ENCODE measurements around the gene ZNF423. TPM values are rescaled to one million over a fixed set of nuclear protein-coding genes. Genes with fewer than 3 reads are reported as not detected.

Gene ZNF423
- total RNA-seq, 3 donors from 2014 or later = 0.03 TPM; not detected in 2

GRCh38 chr16:49742428-49743202 lies 113.3 kb downstream of the ZNF423 start:
- ATAC-seq = no peak
- Mint-ChIP-seq H3K4me3 (no peak overlapping the region), H3K4me1 (ENCODE audit: low read depth) (no peaks in the 10 kb centered on the region), H3K9me3 (no peaks in the 10 kb centered on the region), H3K36me3 (ENCODE audit: insufficient read depth) (no peaks in the 10 kb centered on the region), H3K27me3 (ENCODE audit: low read depth) (peaks cover 1% of the 10 kb centered on the region)
- DNase-seq = no peak

- Mint-ChIP-seq H3K9me3 (no peaks in the 10 kb centered on the region), H3K4me1 (ENCODE audit: low read depth) (no peaks in the 10 kb centered on the region), H3K27me3 (ENCODE audit: low read depth) (peaks cover 1% of the 10 kb centered on the region), H3K4me3 (no peak overlapping the region), H3K36me3 (ENCODE audit: insufficient read depth) (no peaks in the 10 kb centered on the region)
- ATAC-seq (no peak), DNase-seq (no peak)
Observed at GRCh38 chr16:49740256-49740655, 115.7 kb downstream of the ZNF423 start.

DNA sequence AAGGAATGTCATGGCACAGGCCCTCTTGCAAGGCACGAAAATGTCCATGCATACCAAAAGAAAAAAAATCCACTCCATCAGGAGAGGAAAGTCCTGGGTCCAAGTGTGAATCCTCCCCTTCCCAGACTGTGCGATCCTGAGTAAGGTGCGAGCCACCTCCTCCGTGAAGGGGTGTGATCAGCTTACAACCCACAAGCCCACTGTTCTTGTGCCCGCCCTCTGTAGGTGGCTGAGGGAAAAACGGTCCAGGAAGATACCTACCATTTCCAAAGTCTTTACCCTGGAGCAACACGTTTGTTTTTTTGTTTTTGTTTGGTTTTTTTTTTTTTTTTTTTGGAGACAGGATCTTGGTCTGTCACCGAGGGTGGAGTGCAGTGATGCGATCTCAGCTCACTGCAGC lies 116.5 kb downstream of the ZNF423 start:
- DNase-seq (no peak), ATAC-seq (no peak)
- Mint-ChIP-seq H3K27me3 (ENCODE audit: low read depth) (peaks cover 1% of the 10 kb centered on the region), H3K4me3 (no peak overlapping the region), H3K4me1 (ENCODE audit: low read depth) (no peaks in the 10 kb centered on the region), H3K36me3 (ENCODE audit: insufficient read depth) (no peaks in the 10 kb centered on the region), H3K9me3 (no peaks in the 10 kb centered on the region)

- H3K4me1 Mint-ChIP-seq (ENCODE audit: low read depth) = no peaks in the 10 kb centered on the region
Observed at GRCh38 chr16:49738832-49739231, 117.1 kb downstream of the ZNF423 start.

GRCh38 chr16:49738001-49738400 lies 117.9 kb downstream of the ZNF423 start:
- H3K4me3 Mint-ChIP-seq = no peak overlapping the region
- no peaks in the 10 kb centered on the region for H3K9me3 Mint-ChIP-seq
- H3K4me1 Mint-ChIP-seq (ENCODE audit: low read depth) = no peaks in the 10 kb centered on the region
- no peaks in the 10 kb centered on the region for H3K36me3 Mint-ChIP-seq (ENCODE audit: insufficient read depth)
- peaks cover 1% of the 10 kb centered on the region for H3K27me3 Mint-ChIP-seq (ENCODE audit: low read depth)
- DNase-seq = no peak
- no peak for ATAC-seq

More at GRCh38 chr16:49738832-49739231, 117.1 kb downstream of the ZNF423 start:
- Mint-ChIP-seq H3K9me3 (no peaks in the 10 kb centered on the region), H3K4me3 (no peak overlapping the region), H3K36me3 (ENCODE audit: insufficient read depth) (no peaks in the 10 kb centered on the region), H3K27me3 (ENCODE audit: low read depth) (peaks cover 1% of the 10 kb centered on the region)
- DNase-seq (no peak), ATAC-seq (no peak)

GRCh38 chr16:49737541-49737940 lies 118.4 kb downstream of the ZNF423 start:
- H3K4me1 Mint-ChIP-seq (ENCODE audit: low read depth) = no peaks in the 10 kb centered on the region
- H3K4me3 Mint-ChIP-seq = no peak overlapping the region
- peaks cover 1% of the 10 kb centered on the region for H3K27me3 Mint-ChIP-seq (ENCODE audit: low read depth)
- DNase-seq (no peak), ATAC-seq (no peak)
- no peaks in the 10 kb centered on the region for H3K36me3 Mint-ChIP-seq (ENCODE audit: insufficient read depth)
- H3K9me3 Mint-ChIP-seq = no peaks in the 10 kb centered on the region

GRCh38 chr16:49734331-49734730 lies 121.6 kb downstream of the ZNF423 start:
- H3K9me3 Mint-ChIP-seq = peaks cover 6% of the 10 kb centered on the region
- ATAC-seq = no peak
- H3K4me3 Mint-ChIP-seq = no peak overlapping the region
- H3K4me1 Mint-ChIP-seq (ENCODE audit: low read depth) = no peaks in the 10 kb centered on the region
- H3K27me3 Mint-ChIP-seq (ENCODE audit: low read depth) = peaks cover 1% of the 10 kb centered on the region
- H3K36me3 Mint-ChIP-seq (ENCODE audit: insufficient read depth) = no peaks in the 10 kb centered on the region
- DNase-seq = no peak

- ATAC-seq (no peak), DNase-seq (no peak)
- H3K36me3 Mint-ChIP-seq (ENCODE audit: insufficient read depth) = no peaks in the 10 kb centered on the region
Observed at GRCh38 chr16:49733313-49734009, 122.5 kb downstream of the ZNF423 start.

DNA sequence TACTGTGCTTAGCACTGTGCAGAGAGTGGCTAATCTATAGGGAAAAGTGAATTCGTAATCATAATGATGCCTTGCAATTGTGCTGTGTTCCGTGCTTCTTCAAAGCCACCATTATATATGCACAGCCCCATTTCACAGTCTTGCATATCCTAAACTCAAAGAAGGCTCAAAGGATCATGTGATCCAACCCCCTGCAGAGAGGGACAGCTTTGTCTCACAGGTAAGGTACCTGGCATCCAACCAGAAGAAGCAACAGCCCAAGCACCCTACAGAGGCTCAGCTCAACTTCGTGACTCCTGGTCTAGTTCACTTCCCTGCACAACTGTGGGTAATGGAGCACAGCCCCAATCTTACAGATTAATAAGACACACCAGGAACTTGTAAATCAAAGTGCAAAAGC lies 124.0 kb downstream of the ZNF423 start:
- no peak for ATAC-seq
- Mint-ChIP-seq H3K36me3 (ENCODE audit: insufficient read depth) (no peaks in the 10 kb centered on the region), H3K4me3 (no peak overlapping the region), H3K9me3 (peaks cover 6% of the 10 kb centered on the region), H3K4me1 (ENCODE audit: low read depth) (no peaks in the 10 kb centered on the region), H3K27me3 (ENCODE audit: low read depth) (peaks cover under 1% of the 10 kb centered on the region)
- no peak for DNase-seq

More at GRCh38 chr16:49733313-49734009, 122.5 kb downstream of the ZNF423 start:
- Mint-ChIP-seq H3K9me3 (peaks cover 6% of the 10 kb centered on the region), H3K4me1 (ENCODE audit: low read depth) (no peaks in the 10 kb centered on the region), H3K27me3 (ENCODE audit: low read depth) (peaks cover 1% of the 10 kb centered on the region), H3K4me3 (no peak overlapping the region)

GRCh38 chr16:49730772-49731171 lies 125.1 kb downstream of the ZNF423 start:
- no peak for ATAC-seq
- Mint-ChIP-seq H3K4me1 (ENCODE audit: low read depth) (no peaks in the 10 kb centered on the region), H3K4me3 (no peak overlapping the region), H3K27me3 (ENCODE audit: low read depth) (peaks cover 3% of the 10 kb centered on the region), H3K36me3 (ENCODE audit: insufficient read depth) (no peaks in the 10 kb centered on the region), H3K9me3 (peaks cover 6% of the 10 kb centered on the region)
- DNase-seq = no peak

GRCh38 chr16:49727611-49728010 lies 128.3 kb downstream of the ZNF423 start:
- Mint-ChIP-seq H3K27me3 (ENCODE audit: low read depth) (peaks cover 5% of the 10 kb centered on the region), H3K9me3 (peaks cover 6% of the 10 kb centered on the region), H3K36me3 (ENCODE audit: insufficient read depth) (no peaks in the 10 kb centered on the region), H3K4me1 (ENCODE audit: low read depth) (no peaks in the 10 kb centered on the region), H3K4me3 (no peak overlapping the region)
- ATAC-seq (no peak), DNase-seq (no peak)

GRCh38 chr16:49726155-49726554 lies 129.8 kb downstream of the ZNF423 start:
- Mint-ChIP-seq H3K27me3 (ENCODE audit: low read depth) (peaks cover 5% of the 10 kb centered on the region), H3K4me3 (no peak overlapping the region), H3K9me3 (peaks cover 6% of the 10 kb centered on the region), H3K4me1 (ENCODE audit: low read depth) (no peaks in the 10 kb centered on the region), H3K36me3 (ENCODE audit: insufficient read depth) (no peaks in the 10 kb centered on the region)
- ATAC-seq (no peak), DNase-seq (no peak)

DNA sequence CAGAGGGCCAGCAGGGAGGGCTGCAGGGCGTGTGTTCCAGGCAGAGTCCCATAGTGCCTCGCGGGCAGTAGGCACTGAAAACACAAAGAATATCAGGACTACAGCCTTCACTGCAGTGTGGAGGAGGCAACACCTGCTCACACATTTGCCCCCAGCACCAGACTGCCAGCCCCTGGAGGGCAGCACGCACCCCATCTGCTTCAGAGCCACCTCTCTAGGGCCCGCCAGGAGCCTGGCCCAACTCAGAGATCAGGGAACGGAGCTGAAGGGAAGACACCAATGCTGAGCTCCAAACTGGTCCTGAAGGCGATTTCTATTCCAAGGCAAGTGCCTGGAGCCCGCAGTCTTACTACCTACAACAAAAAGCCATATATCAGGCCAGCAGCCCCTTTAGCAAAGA lies 130.3 kb downstream of the ZNF423 start:
- Mint-ChIP-seq H3K4me3 (no peak overlapping the region), H3K4me1 (ENCODE audit: low read depth) (no peaks in the 10 kb centered on the region), H3K9me3 (peaks cover 6% of the 10 kb centered on the region), H3K27me3 (ENCODE audit: low read depth) (peaks cover 5% of the 10 kb centered on the region), H3K36me3 (ENCODE audit: insufficient read depth) (no peaks in the 10 kb centered on the region)
- ATAC-seq = no peak
- DNase-seq = no peak

GRCh38 chr16:49724774-49725173 lies 131.1 kb downstream of the ZNF423 start:
- H3K9me3 Mint-ChIP-seq = peaks cover 2% of the 10 kb centered on the region
- ATAC-seq (no peak), DNase-seq (no peak)
- H3K27me3 Mint-ChIP-seq (ENCODE audit: low read depth) = peaks cover 5% of the 10 kb centered on the region
- no peak overlapping the region for H3K4me3 Mint-ChIP-seq
- no peaks in the 10 kb centered on the region for H3K36me3 Mint-ChIP-seq (ENCODE audit: insufficient read depth)
- no peaks in the 10 kb centered on the region for H3K4me1 Mint-ChIP-seq (ENCODE audit: low read depth)

DNA sequence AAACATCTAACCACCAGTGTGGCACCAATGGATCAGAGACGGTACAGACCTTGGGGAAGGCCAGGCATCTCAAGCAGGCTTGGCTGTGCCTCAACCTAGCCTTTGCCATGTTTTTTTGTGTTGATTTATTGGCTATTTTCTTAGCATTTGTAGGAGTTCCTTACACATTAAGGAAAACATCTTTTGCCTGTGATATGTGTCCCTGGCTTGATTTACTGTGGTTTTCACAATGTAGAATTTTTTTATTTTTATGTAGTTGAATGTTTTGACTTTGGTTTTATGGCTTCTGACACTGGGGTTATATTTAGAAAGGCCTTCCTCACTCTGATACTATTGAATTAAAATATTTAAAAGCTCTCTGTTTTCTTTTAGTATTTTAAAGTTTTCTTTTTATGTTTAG lies 132.6 kb downstream of the ZNF423 start:
- DNase-seq (no peak), ATAC-seq (no peak)
- H3K4me1 Mint-ChIP-seq (ENCODE audit: low read depth) = no peaks in the 10 kb centered on the region
- H3K9me3 Mint-ChIP-seq = no peaks in the 10 kb centered on the region
- peaks cover 5% of the 10 kb centered on the region for H3K27me3 Mint-ChIP-seq (ENCODE audit: low read depth)
- no peak overlapping the region for H3K4me3 Mint-ChIP-seq
- no peaks in the 10 kb centered on the region for H3K36me3 Mint-ChIP-seq (ENCODE audit: insufficient read depth)
